ENCODE measurements around the gene DNAH7.

GRCh38 chr2:195820867-195821565 lies 247.6 kb downstream of the DNAH7 start:
- TF ChIP-seq CTCF (IDR thresholded peaks at IDR 0.05) (no peak), POLR2A (IDR thresholded peaks at IDR 0.05) (no peak), POLR2AphosphoS5 (IDR thresholded peaks at IDR 0.05) (no peak)
